ENCODE results near the gene TDRD3.

DNA sequence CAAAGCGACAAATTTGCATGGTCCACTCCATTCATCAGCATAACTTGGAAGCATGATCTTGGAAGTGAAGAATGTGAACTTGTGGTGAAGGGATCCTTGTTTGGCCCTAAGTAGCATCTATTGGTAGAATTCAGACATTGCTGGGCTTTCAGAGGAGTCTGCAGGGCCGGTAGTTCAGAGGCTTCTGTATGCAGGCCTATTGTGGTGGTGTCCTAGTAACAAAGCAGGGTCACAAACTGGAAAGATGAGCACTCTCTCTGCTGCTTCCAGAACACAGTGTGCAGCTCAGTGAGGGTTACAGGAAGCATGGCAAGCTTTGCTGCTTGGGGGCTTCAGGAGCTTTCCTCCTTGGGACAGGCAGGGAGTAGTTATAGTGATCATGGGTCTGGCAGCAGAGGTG, 206.0 kb downstream of the TDRD3 start:
- no peak for TF ChIP-seq EP300 (IDR thresholded peaks at IDR 0.05)
- TF ChIP-seq, protein P1, sequence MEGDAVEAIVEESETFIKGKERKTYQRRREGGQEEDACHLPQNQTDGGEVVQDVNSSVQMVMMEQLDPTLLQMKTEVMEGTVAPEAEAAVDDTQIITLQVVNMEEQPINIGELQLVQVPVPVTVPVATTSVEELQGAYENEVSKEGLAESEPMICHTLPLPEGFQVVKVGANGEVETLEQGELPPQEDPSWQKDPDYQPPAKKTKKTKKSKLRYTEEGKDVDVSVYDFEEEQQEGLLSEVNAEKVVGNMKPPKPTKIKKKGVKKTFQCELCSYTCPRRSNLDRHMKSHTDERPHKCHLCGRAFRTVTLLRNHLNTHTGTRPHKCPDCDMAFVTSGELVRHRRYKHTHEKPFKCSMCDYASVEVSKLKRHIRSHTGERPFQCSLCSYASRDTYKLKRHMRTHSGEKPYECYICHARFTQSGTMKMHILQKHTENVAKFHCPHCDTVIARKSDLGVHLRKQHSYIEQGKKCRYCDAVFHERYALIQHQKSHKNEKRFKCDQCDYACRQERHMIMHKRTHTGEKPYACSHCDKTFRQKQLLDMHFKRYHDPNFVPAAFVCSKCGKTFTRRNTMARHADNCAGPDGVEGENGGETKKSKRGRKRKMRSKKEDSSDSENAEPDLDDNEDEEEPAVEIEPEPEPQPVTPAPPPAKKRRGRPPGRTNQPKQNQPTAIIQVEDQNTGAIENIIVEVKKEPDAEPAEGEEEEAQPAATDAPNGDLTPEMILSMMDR (IDR thresholded peaks at IDR 0.05), result no peak
- no peak for TF ChIP-seq POLR2A (IDR thresholded peaks at IDR 0.05)
